Astrocyte (in vitro differentiated cells and primary cell): Measurements from ENCODE around the gene RBBP7. TPM values are rescaled to one million over a fixed set of nuclear protein-coding genes. Genes with fewer than 3 reads are reported as not detected.

Experiments
- DNase-seq: peaks from one replicate; pipeline ENCODE4 v3.0.0-alpha.2; 2010; ENCODE audit warnings: low read depth
- FAIRE-seq: peaks from 2 replicates; lab custom pipeline; 2011; peaks lifted over from hg19 to GRCh38; lab: Jason Lieb, UNC
- H2AFZ ChIP-seq: 2 replicates; pipeline ENCODE4 v1.6.0; 2012; ENCODE audit warnings: low read depth, low read length, inconsistent platforms
- H3K27ac ChIP-seq: 2 replicates; pipeline ENCODE4 v1.5.1; 2011; ENCODE audit warnings: low read depth, low read length, inconsistent platforms
- H3K27me3 ChIP-seq: 2 replicates; pipeline ENCODE4 v1.6.0; 2011; ENCODE audit warnings: low read length, inconsistent platforms; ENCODE audit not compliant: insufficient read depth
- H3K36me3 ChIP-seq: 2 replicates; pipeline ENCODE4 v1.5.1; 2011; ENCODE audit warnings: low read length, inconsistent platforms; ENCODE audit not compliant: insufficient read depth
- H3K4me1 ChIP-seq: 2 replicates; pipeline ENCODE4 v1.5.1; 2011; ENCODE audit warnings: low read length, inconsistent platforms; ENCODE audit not compliant: insufficient read depth
- H3K4me2 ChIP-seq: 2 replicates; pipeline ENCODE4 v1.6.0; 2012; ENCODE audit warnings: low read length, inconsistent platforms
- H3K4me3 ChIP-seq: 2 replicates; pipeline ENCODE4 v1.5.1; 2011; ENCODE audit warnings: low read depth, mild to moderate bottlenecking, low read length, inconsistent platforms; ENCODE audit not compliant: insufficient read depth
- H3K79me2 ChIP-seq: 2 replicates; pipeline ENCODE4 v1.6.0; 2012; ENCODE audit warnings: mild to moderate bottlenecking, low read length, inconsistent platforms; ENCODE audit not compliant: insufficient read depth
- H3K9ac ChIP-seq: 2 replicates; pipeline ENCODE4 v1.6.0; 2012; ENCODE audit warnings: mild to moderate bottlenecking, low read length, inconsistent platforms
- H3K9me3 ChIP-seq: 2 replicates; pipeline ENCODE4 v1.5.1; 2012; ENCODE audit warnings: low read depth, mild to moderate bottlenecking, low read length, inconsistent platforms; ENCODE audit not compliant: insufficient read depth
- H4K20me1 ChIP-seq: 2 replicates; pipeline ENCODE4 v1.6.0; 2012; ENCODE audit warnings: low read length, inconsistent platforms; ENCODE audit not compliant: insufficient read depth
- H3K27ac Mint-ChIP-seq: one replicate; pipeline ENCODE4 v1.8.0; 2021; ENCODE audit warnings: mild to moderate bottlenecking, mixed read lengths; ENCODE audit not compliant: unreplicated experiment
- H3K27me3 Mint-ChIP-seq: one replicate; pipeline ENCODE4 v1.8.0; 2021; ENCODE audit warnings: low read depth, mixed read lengths; ENCODE audit not compliant: unreplicated experiment
- H3K36me3 Mint-ChIP-seq: one replicate; pipeline ENCODE4 v1.8.0; 2021; ENCODE audit warnings: low read depth, mixed read lengths; ENCODE audit not compliant: unreplicated experiment
- H3K4me1 Mint-ChIP-seq: one replicate; pipeline ENCODE4 v1.8.0; 2021; ENCODE audit warnings: low read depth, mixed read lengths; ENCODE audit not compliant: unreplicated experiment
- H3K4me3 Mint-ChIP-seq: one replicate; pipeline ENCODE4 v1.8.0; 2021; ENCODE audit warnings: mild to moderate bottlenecking, moderate library complexity, mixed read lengths; ENCODE audit not compliant: unreplicated experiment
- H3K9me3 Mint-ChIP-seq: one replicate; pipeline ENCODE4 v1.8.0; 2021; ENCODE audit warnings: mild to moderate bottlenecking, mixed read lengths; ENCODE audit not compliant: unreplicated experiment
- CTCF ChIP-seq: IDR thresholded peaks from 2 replicates; pipeline ENCODE4 v1.5.1; 2011; ENCODE audit warnings: low read depth, mild to moderate bottlenecking, inconsistent platforms, low read length, moderate library complexity; ENCODE audit not compliant: insufficient read depth
- EZH2 ChIP-seq: IDR thresholded peaks from 2 replicates; pipeline ENCODE4 v1.6.1; 2012; ENCODE audit warnings: mild to moderate bottlenecking, low read length, inconsistent platforms; ENCODE audit not compliant: insufficient read depth
- total RNA-seq: library from RNA; stranded (reverse); gene quantifications from 2 replicates; pipeline ENCODE4 v1.2.1, GENCODE V29; 2021

Gene RBBP7
- total RNA-seq, 1 donor from 2014 or later, result 86.1 TPM

GRCh38 chrX:16910376-16910775 lies 40.2 kb upstream of the RBBP7 start:
- FAIRE-seq (peak; percentile 76), DNase-seq (no peak)
- Mint-ChIP-seq H3K4me1 (no peaks in the 10 kb centered on the region), H3K4me3 (no peak overlapping the region), H3K9me3 (no peaks in the 10 kb centered on the region), H3K36me3 (no peaks in the 10 kb centered on the region), H3K27me3 (no peaks in the 10 kb centered on the region), H3K27ac (no peak overlapping the region)
- Histone ChIP-seq H4K20me1 (no peaks in the 10 kb centered on the region), H3K27ac (no peak overlapping the region), H3K27me3 (no peaks in the 10 kb centered on the region), H3K9me3 (no peaks in the 10 kb centered on the region), H3K9ac (no peak overlapping the region), H3K36me3 (no peaks in the 10 kb centered on the region), H3K4me2 (no peak overlapping the region), H3K4me1 (no peaks in the 10 kb centered on the region), H2AFZ (no peak overlapping the region), H3K79me2 (no peaks in the 10 kb centered on the region), H3K4me3 (no peak overlapping the region)
- no peak for TF ChIP-seq CTCF
- no peak for TF ChIP-seq EZH2

GRCh38 chrX:16903274-16904022 lies 33.3 kb upstream of the RBBP7 start:
- H2AFZ ChIP-seq, result no peak overlapping the region
- H3K9me3 Mint-ChIP-seq, result no peaks in the 10 kb centered on the region

More at GRCh38 chrX:16903274-16904022, 33.3 kb upstream of the RBBP7 start:
- Mint-ChIP-seq H3K4me1 (no peaks in the 10 kb centered on the region), H3K27me3 (no peaks in the 10 kb centered on the region), H3K4me3 (no peak overlapping the region), H3K27ac (no peak overlapping the region), H3K36me3 (no peaks in the 10 kb centered on the region)
- no peaks in the 10 kb centered on the region for H3K79me2 ChIP-seq
- no peak overlapping the region for H3K27ac ChIP-seq
- no peak overlapping the region for H3K4me2 ChIP-seq
- no peak overlapping the region for H3K4me3 ChIP-seq
- TF ChIP-seq CTCF (no peak), EZH2 (no peak)
- H4K20me1 ChIP-seq, result no peaks in the 10 kb centered on the region
- FAIRE-seq (no peak), DNase-seq (no peak)
- H3K4me1 ChIP-seq, result no peaks in the 10 kb centered on the region
- H3K27me3 ChIP-seq, result no peaks in the 10 kb centered on the region
- no peak overlapping the region for H3K9ac ChIP-seq
- H3K9me3 ChIP-seq, result no peaks in the 10 kb centered on the region
- no peaks in the 10 kb centered on the region for H3K36me3 ChIP-seq
